ENCODE data around the gene CNRIP1.

GRCh38 chr2:68274022-68274421, 45.7 kb downstream of the CNRIP1 start:
- TF ChIP-seq CTCF (IDR thresholded peaks at IDR 0.05; ENCODE audit: low read depth, low read length, poor library complexity, severe bottlenecking) (no peak), EZH2phosphoT487 (IDR thresholded peaks at IDR 0.05; ENCODE audit: borderline replicate concordance, low read length) (no peak)

All from DOHH2 (cell line).